GM18511 (cell line): ENCODE data around the gene ZAP70.

Experiments
- ATAC-seq: cut with Tn5 transposase; IDR thresholded peaks from one replicate; pipeline ENCODE4 v1.9.1; 2021; ENCODE audit warnings: mild to moderate bottlenecking, moderate library complexity; ENCODE audit not compliant: unreplicated experiment

ZAP70 gene

DNA sequence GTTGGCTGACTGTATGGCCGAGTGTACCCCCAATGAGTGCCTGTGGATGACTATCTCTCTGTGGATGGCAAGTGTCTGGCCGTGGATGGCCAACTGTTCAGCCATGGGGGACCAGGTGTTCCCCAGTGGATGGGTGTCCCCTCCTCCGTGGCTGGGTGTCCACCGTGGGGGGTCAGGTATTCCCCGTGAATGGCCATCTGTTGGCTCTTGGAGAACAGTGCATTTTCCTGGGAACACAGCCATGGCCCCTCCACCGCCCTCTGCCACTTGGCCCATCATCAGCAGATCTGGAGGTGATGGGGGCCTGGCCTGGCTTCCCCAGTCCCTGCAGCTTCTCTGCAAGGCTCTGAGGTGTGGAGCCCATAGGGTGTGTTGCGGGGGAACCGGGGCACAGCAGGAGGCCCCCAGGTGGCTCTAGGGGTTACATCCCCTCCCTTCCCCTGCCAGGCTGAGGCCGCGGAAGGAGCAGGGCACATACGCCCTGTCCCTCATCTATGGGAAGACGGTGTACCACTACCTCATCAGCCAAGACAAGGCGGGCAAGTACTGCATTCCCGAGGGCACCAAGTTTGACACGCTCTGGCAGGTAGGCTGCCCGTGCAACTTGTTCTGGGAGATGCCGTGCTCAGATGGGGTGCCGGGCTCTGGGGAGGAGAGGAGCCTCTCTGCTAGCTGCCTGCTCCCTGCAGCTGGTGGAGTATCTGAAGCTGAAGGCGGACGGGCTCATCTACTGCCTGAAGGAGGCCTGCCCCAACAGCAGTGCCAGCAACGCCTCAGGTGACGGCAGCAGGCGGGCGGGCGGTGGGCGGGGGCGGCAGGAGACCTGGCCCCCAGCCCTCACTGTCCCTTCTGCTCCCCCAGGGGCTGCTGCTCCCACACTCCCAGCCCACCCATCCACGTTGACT, 19.3 kb downstream of the ZAP70 start:
- no peak for ATAC-seq

DNA sequence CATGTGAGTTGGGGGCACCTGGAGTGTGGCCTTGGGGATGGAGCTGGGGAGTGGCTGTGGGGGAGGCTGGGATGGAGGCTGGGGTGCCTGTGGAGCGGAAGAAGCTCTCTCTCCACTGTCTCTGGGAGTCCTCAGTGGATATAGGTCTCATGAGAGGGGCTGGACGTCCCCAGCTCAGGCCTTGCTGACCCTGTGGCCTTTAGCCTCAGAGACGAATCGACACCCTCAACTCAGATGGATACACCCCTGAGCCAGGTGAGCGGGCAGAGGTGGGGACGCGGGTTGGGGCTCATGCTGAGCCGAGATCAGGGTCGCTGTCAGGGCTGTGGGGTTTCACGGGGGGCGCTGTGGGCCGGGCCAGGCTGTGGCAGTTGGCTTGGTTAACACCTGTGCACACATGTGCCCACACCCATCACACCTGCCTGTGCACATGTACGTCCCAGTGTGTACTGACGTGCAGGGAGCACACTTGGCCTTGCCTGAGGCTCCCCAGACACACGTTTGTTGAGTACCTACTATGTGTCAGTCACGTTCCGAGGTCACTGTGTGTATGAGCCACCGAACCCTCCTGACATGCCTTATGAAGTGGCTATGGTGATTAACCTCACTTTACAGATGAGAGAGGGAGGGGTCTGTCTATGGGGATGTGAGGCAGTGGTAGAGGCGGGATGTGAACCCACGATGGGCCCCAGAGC, 20.1 kb downstream of the ZAP70 start:
- ATAC-seq: no peak

- ATAC-seq: no peak
Observed at GRCh38 chr2:97734061-97735051, 21.0 kb downstream of the ZAP70 start.

GRCh38 chr2:97735161-97735561, 21.8 kb downstream of the ZAP70 start:
- ATAC-seq: no peak

DNA sequence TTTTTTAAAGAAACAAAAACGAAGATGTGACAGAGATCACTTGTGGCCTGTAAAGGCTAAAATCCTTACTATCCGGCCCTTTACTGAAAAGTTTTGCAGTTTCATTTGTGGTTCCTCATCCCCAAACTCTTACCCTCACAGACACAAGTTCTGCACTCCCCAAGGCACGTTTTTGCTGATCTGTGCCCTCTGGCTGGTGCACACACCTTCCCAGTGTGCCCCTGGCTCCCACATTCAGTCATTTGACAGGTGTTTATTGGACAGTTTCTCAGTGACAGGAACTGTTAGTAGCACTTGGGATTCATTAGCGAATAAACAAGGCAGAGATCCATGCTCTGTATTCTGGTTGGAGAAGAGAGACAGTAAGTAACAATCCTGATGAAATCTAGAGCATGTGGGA, 22.8 kb downstream of the ZAP70 start:
- ATAC-seq: no peak

DNA sequence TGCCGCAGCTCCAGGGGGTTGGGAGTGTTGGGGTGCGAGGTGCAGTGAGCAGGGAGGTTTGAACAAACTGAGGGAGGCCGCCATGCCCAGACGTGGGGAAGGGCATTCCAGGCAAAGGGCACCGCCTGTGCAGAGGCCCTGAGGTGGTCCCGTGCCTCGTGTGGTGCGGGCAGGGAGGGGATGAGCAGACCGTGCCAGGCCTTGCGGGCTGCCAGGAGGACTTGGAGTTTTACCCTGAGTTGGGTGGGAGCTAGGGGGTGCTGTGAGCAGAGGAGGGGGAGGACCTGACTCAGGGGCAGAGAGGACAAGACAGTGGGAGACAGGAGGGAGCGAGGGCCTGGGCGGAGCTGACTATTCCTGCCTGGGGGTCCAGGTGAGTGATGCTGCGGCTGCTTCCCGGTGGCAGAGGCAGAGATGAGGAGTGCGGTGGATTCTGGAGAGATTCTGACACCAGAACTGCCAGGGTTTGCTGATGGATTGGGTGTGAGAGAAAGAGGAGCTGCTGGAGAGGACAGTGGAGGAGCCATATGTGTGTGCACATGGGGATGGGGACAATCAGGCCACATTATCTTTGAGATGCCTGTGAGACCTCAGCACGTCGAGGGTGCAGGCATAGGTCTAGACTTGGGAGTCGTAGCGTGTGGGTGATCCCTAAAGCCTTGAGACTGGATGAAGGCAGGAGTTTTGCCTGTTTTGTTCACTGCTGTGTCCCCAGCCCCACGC, 23.4 kb downstream of the ZAP70 start:
- no peak for ATAC-seq

GRCh38 chr2:97737421-97738178, 24.2 kb downstream of the ZAP70 start:
- ATAC-seq: no peak

DNA sequence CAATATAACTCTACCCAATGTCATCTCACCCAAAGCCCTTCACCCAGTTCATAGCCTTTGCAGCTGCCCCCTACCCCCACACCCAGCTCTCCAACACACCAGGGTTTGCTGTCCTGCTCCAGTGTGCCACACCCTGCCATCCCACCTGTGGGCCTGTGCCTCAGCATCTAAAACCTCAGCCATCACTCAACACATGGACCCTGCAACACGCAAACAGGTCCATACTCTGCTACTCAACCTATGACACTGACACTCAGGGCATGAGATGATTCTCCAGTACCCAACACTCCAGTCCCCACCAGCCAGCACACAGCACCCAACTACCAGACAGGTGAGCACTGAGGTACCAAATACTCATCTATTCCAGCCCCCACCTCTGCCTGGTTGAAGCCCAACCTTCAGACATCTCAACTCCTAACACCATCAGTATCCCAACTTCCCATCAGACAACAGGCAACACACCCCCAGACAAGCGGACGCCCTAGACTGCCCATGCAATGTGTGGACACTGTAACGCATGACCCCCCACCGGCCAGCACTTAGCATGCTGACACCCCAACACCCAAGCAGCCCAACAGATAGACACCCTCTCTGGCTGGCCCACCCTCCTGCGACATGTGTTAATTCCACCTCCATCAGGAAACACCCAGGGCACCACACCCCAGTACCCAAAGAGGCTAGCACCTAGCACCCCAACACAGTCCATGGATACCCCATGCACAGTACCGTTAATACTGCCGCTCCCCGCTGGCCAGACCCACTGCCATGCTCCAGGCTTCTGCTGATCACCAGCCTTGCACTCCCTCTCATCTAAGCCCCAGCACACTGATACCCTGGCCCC, 25.0 kb downstream of the ZAP70 start:
- no peak for ATAC-seq

- no peak for ATAC-seq
Observed at GRCh38 chr2:97739020-97739892, 25.9 kb downstream of the ZAP70 start.

DNA sequence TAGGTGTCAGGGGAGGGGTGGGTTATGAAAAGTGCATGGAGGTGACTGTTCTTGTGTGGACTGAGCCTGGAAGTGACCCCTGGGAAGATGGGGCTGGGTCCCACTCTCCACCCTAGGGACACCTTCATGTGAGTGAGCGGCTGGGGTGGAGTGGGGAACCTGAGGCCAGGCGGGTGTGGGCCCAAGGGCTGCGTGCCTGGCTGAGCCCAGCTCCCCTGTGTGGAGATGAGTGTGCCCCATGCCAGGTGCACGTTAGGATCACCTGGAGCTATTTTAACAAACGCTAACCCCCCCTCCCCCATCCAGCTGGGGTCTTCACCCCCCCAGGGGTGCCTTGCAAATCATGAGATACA, 26.5 kb downstream of the ZAP70 start:
- ATAC-seq: no peak

DNA sequence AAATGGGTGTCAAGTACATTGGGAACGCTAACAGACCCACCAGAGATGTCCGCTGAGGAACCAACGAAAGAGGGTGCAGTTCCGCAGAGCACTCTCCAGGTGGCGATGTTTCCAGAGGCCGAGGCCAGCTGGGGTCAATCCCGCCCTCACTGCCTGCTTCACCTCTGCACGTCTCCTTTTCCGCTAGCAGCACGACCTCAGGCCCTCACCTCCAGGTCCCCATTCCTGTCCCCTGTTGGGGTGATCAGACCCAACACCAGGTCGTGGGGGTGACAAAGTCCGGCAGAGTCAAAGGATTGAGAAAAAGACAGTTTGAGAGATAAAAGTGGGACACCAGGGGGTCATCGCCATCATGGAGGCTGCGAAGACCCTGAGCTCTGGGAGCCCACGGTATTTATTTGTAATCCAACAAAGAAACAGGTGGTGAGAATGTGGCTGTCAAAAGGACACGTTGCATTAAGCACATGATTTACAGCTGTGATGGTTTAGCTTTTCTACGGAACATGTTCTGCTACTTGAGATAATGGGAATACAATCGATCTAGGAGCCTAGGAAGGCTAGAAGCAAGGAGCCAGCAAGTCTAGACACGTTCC, 27.3 kb downstream of the ZAP70 start:
- ATAC-seq: peak; percentile 53

GRCh38 chr2:97741251-97741650, 27.9 kb downstream of the ZAP70 start:
- no peak for ATAC-seq

- ATAC-seq: no peak
Observed at GRCh38 chr2:97741686-97742085, 28.3 kb downstream of the ZAP70 start.

GRCh38 chr2:97742381-97742847, 29.0 kb downstream of the ZAP70 start:
- no peak for ATAC-seq

DNA sequence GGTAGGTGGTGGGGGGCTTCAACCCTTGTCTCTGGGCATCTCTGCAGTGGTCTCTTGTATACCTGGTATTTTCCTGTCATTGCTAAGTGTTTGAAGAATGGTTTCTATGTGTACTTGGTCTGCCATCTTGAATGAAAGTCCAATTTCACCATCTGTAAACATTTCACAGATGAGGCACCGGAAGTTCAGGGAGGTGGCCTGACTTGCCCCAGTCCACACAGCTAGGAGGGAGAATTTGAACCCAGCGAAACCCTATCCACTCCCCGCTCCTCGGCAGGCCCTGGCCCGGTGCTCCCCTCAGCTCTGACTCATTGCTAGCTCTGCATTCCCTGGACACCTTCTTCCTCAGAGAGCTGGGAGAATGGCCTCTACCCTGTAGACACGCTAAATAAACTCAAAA, 30.5 kb downstream of the ZAP70 start:
- ATAC-seq: no peak

GRCh38 chr2:97745474-97746174, 32.2 kb downstream of the ZAP70 start:
- ATAC-seq: peak; percentile 77

- ATAC-seq: no peak
Observed at GRCh38 chr2:97747285-97747684, 33.9 kb downstream of the ZAP70 start.
